ENCODE results near the gene OAS2. TPM values are rescaled to one million over a fixed set of nuclear protein-coding genes. Genes with fewer than 3 reads are reported as not detected.

The OAS2 gene
- total and polyA plus RNA-seq, 12 donors: 3.3 to 24.2 (median 8.4) TPM

GRCh38 chr12:112967306-112967705, 11.0 kb upstream of the OAS2 start:
- intact Hi-C loops (cut with DNase I): no loop called here
- H3K36me3 ChIP-seq: peaks cover 0 to 90% (median 41%) of the 10 kb centered on the region in 9 donors

GRCh38 chr12:112967858-112968257, 10.5 kb upstream of the OAS2 start:
- no peaks in the 10 kb centered on the region for H3K27me3 ChIP-seq
- no peak for ATAC-seq
- no peaks in the 10 kb centered on the region for H3K9me3 ChIP-seq
- WGBS, 2 donors: 94 to 95% methylated on average over 7 of the region's 7 CpGs
- peaks cover 0 to 85% (median 41%) of the 10 kb centered on the region in 9 donors for H3K36me3 ChIP-seq
- TF ChIP-seq, protein P1, sequence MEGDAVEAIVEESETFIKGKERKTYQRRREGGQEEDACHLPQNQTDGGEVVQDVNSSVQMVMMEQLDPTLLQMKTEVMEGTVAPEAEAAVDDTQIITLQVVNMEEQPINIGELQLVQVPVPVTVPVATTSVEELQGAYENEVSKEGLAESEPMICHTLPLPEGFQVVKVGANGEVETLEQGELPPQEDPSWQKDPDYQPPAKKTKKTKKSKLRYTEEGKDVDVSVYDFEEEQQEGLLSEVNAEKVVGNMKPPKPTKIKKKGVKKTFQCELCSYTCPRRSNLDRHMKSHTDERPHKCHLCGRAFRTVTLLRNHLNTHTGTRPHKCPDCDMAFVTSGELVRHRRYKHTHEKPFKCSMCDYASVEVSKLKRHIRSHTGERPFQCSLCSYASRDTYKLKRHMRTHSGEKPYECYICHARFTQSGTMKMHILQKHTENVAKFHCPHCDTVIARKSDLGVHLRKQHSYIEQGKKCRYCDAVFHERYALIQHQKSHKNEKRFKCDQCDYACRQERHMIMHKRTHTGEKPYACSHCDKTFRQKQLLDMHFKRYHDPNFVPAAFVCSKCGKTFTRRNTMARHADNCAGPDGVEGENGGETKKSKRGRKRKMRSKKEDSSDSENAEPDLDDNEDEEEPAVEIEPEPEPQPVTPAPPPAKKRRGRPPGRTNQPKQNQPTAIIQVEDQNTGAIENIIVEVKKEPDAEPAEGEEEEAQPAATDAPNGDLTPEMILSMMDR (IDR thresholded peaks at IDR 0.05): no peak
- no peak overlapping the region for H3K4me3 ChIP-seq
- intact Hi-C loops (cut with DNase I): no loop called here
- H3K4me1 ChIP-seq: peaks cover 0 to 13% (median 0%) of the 10 kb centered on the region in 9 donors
- no peak for DNase-seq
- no peak overlapping the region for H3K27ac ChIP-seq

More at GRCh38 chr12:112967306-112967705, 11.0 kb upstream of the OAS2 start:
- ATAC-seq: no peak
- Histone ChIP-seq H3K27ac (no peak overlapping the region), H3K4me1 (peaks cover 0 to 13% (median 0%) of the 10 kb centered on the region in 9 donors), H3K4me3 (no peak overlapping the region), H3K9me3 (no peaks in the 10 kb centered on the region), H3K27me3 (peaks cover 0 to 3% (median 0%) of the 10 kb centered on the region in 7 donors)
- TF ChIP-seq, protein P1 (IDR thresholded peaks at IDR 0.05): no peak
- 91 to 97% methylated on average over 9 of the region's 9 CpGs for WGBS, 2 donors
- no peak for DNase-seq

GRCh38 chr12:112969547-112970306, 8.6 kb upstream of the OAS2 start:
- ATAC-seq: no peak
- Histone ChIP-seq H3K4me1 (peaks cover 0 to 19% (median 5%) of the 10 kb centered on the region in 9 donors), H3K36me3 (peaks cover 0 to 66% (median 28%) of the 10 kb centered on the region in 9 donors), H3K9me3 (no peaks in the 10 kb centered on the region), H3K4me3 (no peak overlapping the region), H3K27ac (no peak overlapping the region), H3K27me3 (no peaks in the 10 kb centered on the region)
- DNase-seq: no peak
- intact Hi-C loops (cut with DNase I): loop anchor here in 1 of 10 donors (10.0 kb wide), 1 partner anchor 65 kb away; the partner anchor contains the start of gene OAS1
- TF ChIP-seq, protein P1 (IDR thresholded peaks at IDR 0.05): no peak
- 91 to 94% methylated on average over 8 of the region's 8 CpGs for WGBS, 2 donors

- H3K36me3 ChIP-seq: peaks cover 0 to 60% (median 26%) of the 10 kb centered on the region in 9 donors
- no peak for ATAC-seq
- H3K4me3 ChIP-seq: no peak overlapping the region
- TF ChIP-seq, protein P1 (IDR thresholded peaks at IDR 0.05): no peak
- no peak overlapping the region for H3K27ac ChIP-seq
- H3K27me3 ChIP-seq: no peaks in the 10 kb centered on the region
- WGBS, 2 donors: 71 to 80% methylated on average over 2 of the region's 2 CpGs
- H3K4me1 ChIP-seq: peaks cover 0 to 19% (median 5%) of the 10 kb centered on the region in 9 donors
- DNase-seq: no peak
- intact Hi-C loops (cut with DNase I): loop anchor here in 1 of 10 donors (10.0 kb wide), 1 partner anchor 66 kb away; the partner anchor contains the start of gene OAS1
- no peaks in the 10 kb centered on the region for H3K9me3 ChIP-seq
These were observed 7.9 kb upstream of the OAS2 start for GRCh38 chr12:112970391-112970790.
